ENCODE data around the gene ANAPC2.

ANAPC2 gene

GRCh38 chr9:137194388-137194787, 6.0 kb upstream of the ANAPC2 start:
- TF ChIP-seq CTCF (IDR thresholded peaks at IDR 0.05; ENCODE audit: low read depth, low read length): no peak
- DNase-seq: no peak
- no peaks in the 10 kb centered on the region for H3K27me3 ChIP-seq
- no peak overlapping the region for H3K4me3 ChIP-seq (ENCODE audit: low read depth, low read length)
- H3K4me1 ChIP-seq: peaks cover 5% of the 10 kb centered on the region
- H3K9me3 ChIP-seq: no peaks in the 10 kb centered on the region
- H3K36me3 ChIP-seq: peaks cover 4% of the 10 kb centered on the region; the same call in 1 of the 2 replicates

GRCh38 chr9:137193771-137194170, 5.4 kb upstream of the ANAPC2 start:
- no peaks in the 10 kb centered on the region for H3K27me3 ChIP-seq
- peaks cover 4% of the 10 kb centered on the region; the same call in 1 of the 2 replicates for H3K36me3 ChIP-seq
- TF ChIP-seq CTCF (IDR thresholded peaks at IDR 0.05; ENCODE audit: low read depth, low read length): no peak
- no peaks in the 10 kb centered on the region for H3K9me3 ChIP-seq
- DNase-seq: no peak
- H3K4me1 ChIP-seq: peaks cover 4% of the 10 kb centered on the region
- no peak overlapping the region for H3K4me3 ChIP-seq (ENCODE audit: low read depth, low read length)

DNA sequence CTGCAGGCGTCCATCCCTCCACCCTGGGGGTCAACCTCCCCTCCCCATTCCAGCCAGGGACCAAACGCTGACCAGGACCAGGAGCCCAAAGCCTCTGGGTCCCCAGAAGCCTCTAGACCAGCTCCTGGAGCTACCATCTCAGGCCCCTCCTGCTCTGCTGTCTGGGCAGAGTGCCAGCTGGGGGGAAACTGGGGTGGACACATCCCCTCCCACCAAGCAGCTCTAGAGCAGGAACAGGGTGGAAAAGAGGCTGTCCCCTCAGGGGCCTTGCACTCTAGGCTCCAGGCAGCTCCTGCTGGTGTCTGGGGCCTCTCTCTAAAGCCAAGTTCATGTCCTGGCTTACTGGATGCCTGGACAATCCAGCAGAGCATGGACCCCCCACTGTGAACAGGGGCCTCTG, 4.5 kb upstream of the ANAPC2 start:
- H3K4me3 ChIP-seq (ENCODE audit: low read depth, low read length): no peak overlapping the region
- DNase-seq: no peak
- H3K27me3 ChIP-seq: no peaks in the 10 kb centered on the region
- H3K36me3 ChIP-seq: peaks cover 4% of the 10 kb centered on the region; the same call in 1 of the 2 replicates
- H3K4me1 ChIP-seq: peaks cover 4% of the 10 kb centered on the region
- no peak for TF ChIP-seq CTCF (IDR thresholded peaks at IDR 0.05; ENCODE audit: low read depth, low read length)
- H3K9me3 ChIP-seq: no peaks in the 10 kb centered on the region

DNA sequence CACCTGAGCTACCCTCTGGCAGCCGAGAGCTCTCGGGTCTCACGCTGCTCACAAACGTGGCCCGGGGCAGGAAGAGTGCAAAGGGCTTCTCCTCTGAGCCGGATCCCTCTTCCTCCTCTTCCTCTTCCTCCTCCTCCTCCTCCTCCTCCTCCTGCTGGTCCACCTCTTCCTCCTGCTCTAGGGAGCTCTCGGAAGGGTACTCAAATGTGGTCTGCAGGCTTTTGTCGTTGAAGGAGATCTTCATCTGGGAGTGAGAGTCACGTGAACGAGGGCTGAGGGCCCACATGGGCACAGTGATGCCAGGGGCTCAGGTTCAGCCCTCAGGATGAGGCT, 4.1 kb upstream of the ANAPC2 start:
- Histone ChIP-seq H3K36me3 (peaks cover 4% of the 10 kb centered on the region; the same call in 1 of the 2 replicates), H3K9me3 (no peaks in the 10 kb centered on the region), H3K27me3 (no peaks in the 10 kb centered on the region), H3K4me1 (peaks cover 4% of the 10 kb centered on the region), H3K4me3 (ENCODE audit: low read depth, low read length) (no peak overlapping the region)
- no peak for TF ChIP-seq CTCF (IDR thresholded peaks at IDR 0.05; ENCODE audit: low read depth, low read length)
- DNase-seq: no peak

- Histone ChIP-seq H3K36me3 (peaks cover 4% of the 10 kb centered on the region; the same call in 1 of the 2 replicates), H3K4me1 (peaks cover 4% of the 10 kb centered on the region), H3K27me3 (no peaks in the 10 kb centered on the region), H3K9me3 (no peaks in the 10 kb centered on the region), H3K4me3 (ENCODE audit: low read depth, low read length) (no peak overlapping the region)
- DNase-seq: no peak
- no peak for TF ChIP-seq CTCF (IDR thresholded peaks at IDR 0.05; ENCODE audit: low read depth, low read length)
Observed at GRCh38 chr9:137191691-137192447, 3.5 kb upstream of the ANAPC2 start.

GRCh38 chr9:137191245-137191644, 2.9 kb upstream of the ANAPC2 start:
- no peak for DNase-seq
- no peak overlapping the region for H3K4me3 ChIP-seq (ENCODE audit: low read depth, low read length)
- H3K9me3 ChIP-seq: no peaks in the 10 kb centered on the region
- TF ChIP-seq CTCF (IDR thresholded peaks at IDR 0.05; ENCODE audit: low read depth, low read length): no peak
- H3K36me3 ChIP-seq: peaks cover 4% of the 10 kb centered on the region; the same call in 1 of the 2 replicates
- peaks cover 4% of the 10 kb centered on the region for H3K4me1 ChIP-seq
- no peaks in the 10 kb centered on the region for H3K27me3 ChIP-seq
